Dermis microvascular lymphatic vessel endothelial cell (primary cell): Measurements from ENCODE around the gene CCDC88C. TPM values are rescaled to one million over a fixed set of nuclear protein-coding genes. Genes with fewer than 3 reads are reported as not detected.
A peak's percentile ranks its signal among the peaks of the same experiment; 100 is the strongest.

Source experiments
- DNase-seq, 2 donors: peaks; one replicate each; pipeline versions ENCODE4 v3.0.0 to v3.0.0-alpha.2; 2010; ENCODE audit warnings: low read depth in 2 of 2
- total RNA-seq: library from RNA; depleted of rRNA; stranded (reverse); fragments of >200 nt; gene quantifications from 2 replicates; pipeline ENCODE4 v1.2.1, GENCODE V29; 2014

Gene CCDC88C
- total RNA-seq, 1 donor from 2014 or later = 12.8 TPM

DNA sequence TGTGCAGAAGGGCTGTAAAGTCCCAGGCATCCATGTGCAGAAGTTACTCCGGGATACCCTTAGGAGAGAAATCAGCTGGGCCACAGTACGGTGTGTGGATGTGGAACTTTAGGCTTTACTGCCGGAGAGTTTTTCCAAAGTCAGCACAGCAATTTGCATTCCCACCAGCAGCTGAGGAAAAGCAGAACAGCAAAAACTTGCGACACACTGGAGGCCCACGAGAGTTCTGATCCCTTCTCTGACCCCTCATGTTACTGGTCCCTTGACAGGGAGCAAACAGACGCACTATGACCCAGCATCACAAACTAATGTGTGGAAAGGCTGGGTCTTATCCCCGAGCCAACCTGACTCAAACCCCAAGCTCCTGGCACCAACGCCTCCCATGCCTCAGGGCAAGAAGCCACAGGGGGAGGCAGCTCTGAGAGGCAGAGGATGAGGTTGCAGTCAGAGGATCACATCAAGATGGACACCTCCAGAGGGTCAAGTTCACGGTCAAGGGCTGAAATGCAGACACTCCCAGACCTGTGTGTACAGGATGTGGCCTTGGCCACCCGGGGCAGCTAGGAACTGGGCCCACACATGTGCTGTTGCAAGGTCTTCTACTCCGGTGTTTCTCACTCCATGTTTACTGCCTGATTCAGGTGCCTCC, 38.6 kb downstream of the CCDC88C start:
- DNase-seq = no peak

DNA sequence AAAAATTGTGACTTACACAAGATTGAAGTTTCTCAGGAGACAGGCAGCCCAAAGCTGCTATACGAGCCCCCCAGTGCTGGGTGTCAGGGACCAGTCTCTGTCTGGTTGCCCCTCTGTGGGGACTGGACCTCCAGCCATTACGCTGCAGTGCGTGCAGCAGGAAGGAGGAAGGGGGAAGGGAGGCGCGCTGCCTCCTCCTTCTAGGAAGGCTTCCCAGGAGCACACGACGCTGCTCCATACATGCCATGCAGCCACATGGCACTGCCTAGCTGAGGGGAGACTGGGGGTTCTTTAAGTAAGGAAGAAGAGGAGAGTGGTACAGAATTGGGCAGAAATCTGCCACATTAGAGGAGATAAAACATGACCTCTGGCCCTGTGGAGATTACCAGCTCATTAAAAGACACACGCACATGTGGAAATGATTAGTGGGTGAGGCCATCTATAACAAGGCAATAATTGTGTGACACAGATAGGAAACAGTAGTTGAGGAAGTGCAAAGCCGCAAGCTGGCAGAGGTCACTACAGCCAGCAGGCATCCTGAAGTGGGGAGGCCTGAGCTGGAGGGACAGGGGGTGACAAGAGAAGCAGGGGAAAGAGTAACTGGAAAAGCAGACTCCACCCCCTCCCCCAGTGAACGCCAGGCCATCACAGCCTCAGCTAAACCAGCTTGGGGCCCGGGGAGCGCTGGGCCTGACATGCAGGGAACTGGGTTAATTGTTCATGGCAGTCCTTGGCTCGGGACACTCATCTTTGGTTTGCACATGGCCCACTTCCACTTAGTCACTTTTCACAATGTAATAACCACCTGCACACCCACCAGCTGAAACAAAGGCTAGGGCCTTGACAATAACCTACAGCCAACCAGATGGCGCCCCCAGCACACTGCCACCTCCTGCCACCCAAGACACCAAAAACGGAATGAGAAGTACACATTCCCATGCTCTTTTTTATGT, 39.6 kb downstream of the CCDC88C start:
- DNase-seq = peak in 1 of 2 donors; percentile 48

DNA sequence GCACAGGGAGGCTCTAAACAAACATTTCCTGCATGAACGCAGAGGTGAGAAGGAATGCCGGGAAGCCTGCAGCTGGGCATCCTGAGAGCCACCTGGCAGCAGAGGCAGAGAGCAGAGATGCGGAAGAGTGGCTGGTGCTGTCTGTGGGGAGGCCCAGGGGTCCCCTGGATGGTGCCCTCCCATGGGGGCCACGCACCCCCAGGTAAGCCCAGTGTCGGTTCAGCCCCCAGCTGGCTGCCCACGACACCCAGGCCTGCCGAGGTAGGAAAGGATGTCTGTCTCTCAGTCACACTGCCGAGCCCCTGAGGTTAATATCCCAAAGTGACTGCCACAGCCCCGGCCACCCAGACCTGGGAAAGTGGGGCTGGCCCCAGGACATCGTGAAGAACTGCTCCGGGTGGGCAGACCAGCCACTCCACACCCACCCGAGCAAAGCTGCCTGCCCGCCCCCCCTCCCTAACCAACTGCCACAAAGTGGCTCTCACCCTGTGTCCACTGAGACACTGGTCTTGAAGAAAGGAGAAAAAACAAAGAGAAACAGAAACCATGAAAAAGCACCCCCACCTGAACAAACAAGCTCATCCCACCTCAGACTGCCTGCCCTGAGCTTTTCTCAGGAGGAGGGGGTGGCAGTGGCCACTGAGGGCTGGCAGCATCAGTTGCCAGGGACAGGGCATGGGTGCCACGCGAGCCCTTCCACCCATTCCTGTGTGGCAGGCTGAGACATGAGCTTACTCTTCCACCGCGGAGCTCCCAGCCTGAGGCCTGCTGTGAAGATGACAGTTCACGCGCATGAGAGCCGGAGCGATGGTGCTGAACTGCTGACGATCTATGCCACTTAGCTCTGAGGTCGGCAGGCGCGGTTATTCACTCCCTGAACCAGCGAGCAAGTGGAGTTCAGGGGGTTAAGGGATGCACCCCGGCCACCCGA, 40.8 kb downstream of the CCDC88C start:
- no peak for DNase-seq

DNA sequence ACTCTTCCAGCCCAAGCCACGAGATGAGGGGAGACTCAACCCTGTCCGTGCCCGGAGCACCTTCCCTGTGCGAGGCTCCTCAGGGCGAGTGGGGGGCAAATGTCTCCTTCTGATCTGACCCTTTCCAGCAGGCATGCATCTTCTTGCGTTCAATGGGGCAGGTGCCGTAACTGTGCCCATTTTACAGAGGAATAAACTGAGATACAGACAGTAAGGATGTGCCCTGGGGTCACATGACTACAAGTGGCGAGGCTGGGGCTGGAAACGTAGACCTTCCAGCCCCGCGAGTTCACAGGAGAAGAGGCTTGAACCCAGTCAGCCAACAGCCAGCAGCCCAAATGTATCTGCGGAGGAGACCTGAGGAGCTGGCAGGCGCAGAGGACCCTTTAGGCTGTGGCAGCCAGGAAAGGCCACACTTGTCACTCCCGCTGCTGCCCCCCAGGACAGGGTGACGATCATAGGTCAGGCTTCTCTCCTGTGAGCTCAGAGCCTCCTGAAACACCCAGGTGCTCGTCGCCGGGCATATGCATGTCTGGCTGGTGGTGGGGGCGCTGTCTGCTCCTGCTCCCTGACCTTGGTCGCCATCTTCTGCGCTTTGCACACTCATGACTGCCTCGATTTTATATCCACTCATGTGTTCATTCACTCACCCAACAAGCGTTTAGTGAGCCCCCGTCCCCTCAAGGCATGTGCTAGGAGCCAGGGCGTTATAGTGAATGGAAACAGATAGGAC, 41.7 kb downstream of the CCDC88C start:
- no peak for DNase-seq

DNA sequence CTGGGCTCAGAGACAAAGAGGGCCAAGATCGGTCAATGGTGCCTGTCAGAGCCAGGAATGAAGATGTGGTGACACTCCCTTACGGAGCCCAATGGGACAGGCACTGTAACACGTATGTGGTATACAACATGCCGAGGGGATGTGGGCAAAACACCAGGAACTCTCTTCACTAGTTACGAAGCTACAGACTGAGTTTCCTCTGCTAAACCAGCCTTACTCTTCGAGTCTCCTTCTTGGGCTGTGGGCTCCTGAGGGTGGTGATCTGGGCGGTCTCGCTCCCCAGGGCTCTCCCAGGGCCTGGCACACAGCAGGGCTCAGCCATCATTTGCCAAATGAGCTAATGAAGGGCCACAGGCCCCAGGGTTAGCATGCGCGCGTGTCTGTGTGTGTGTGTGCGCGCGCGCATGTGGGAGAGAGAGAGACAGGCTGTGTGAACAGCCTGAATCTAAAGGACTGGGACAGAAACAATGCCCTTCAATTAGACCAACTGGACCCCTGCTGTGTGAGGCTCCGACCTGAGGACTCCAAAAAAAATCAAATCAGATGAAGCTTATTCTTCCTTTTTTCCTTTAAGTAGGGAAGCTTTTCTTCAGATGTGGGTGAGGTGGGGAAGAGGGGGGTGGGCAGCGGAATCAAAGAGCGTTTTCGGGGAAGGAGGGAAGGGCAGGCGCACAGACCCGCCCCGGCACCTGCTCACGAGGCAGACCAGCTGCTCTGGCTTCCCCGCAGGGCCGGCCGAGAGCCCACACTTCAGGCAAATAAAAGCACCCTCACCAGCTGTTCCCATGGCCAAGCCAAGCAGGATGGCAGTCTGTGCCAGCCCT, 42.5 kb downstream of the CCDC88C start:
- DNase-seq = no peak

DNA sequence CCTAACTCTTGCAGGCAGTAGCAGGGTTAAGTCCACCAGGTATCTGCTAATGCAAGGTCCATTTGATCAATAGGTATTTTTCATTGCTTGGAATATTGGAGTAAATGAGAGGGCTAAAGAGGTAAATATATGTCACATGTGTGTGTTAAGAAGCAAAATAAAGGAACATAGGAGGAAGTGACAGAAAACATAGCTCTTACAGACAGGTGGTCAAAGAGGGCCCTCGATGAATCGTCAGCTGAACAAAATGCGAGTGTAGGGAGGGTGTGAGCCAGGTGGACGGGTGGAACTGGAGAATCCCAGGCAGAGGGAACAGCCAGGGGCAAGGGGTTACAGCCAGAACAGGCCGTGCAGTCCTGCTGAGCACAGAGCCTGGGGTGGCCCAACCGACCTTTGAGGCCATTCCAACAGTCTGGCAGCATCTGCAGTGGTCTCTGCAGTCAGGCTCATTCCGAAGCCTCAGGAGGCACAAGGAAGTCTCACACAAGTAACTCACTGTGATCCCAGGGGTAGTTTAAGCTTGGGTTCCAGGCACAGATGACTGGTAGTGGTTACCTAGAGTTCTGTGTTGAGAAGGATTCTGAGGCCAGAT, 43.2 kb downstream of the CCDC88C start:
- DNase-seq = no peak

DNA sequence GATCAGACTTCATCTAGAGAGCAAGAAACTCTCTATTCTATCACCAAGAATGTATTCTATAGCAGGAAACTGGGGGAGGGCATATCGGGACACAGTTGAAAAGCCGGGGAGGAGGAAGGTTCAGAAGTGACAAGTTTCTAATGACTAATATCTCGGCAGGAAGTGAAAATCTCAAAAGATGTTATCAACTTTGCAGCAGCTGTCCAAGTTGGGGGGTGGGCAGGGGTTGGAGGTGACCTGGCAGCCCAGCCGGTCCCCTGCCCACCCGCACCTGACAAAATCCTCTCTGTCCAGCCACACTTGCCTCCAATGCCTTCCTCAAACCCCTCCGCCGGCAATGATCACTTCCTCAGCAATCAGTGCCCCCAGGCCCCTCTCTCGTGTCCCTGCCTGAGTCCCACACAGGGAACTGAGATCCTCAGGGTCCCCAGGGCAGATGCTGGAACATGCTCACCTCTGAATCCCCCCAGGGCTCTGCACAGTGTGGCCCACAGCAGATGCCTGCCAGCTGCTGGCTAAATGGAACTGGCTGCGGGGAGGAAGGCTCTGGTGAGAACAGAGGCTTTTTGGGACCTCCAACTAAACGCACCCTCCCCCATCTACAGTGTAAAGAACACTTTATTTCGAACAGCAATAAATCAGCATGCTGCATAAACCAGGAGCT, 43.9 kb downstream of the CCDC88C start:
- DNase-seq = peak in 1 of 2 donors; percentile 56

DNA sequence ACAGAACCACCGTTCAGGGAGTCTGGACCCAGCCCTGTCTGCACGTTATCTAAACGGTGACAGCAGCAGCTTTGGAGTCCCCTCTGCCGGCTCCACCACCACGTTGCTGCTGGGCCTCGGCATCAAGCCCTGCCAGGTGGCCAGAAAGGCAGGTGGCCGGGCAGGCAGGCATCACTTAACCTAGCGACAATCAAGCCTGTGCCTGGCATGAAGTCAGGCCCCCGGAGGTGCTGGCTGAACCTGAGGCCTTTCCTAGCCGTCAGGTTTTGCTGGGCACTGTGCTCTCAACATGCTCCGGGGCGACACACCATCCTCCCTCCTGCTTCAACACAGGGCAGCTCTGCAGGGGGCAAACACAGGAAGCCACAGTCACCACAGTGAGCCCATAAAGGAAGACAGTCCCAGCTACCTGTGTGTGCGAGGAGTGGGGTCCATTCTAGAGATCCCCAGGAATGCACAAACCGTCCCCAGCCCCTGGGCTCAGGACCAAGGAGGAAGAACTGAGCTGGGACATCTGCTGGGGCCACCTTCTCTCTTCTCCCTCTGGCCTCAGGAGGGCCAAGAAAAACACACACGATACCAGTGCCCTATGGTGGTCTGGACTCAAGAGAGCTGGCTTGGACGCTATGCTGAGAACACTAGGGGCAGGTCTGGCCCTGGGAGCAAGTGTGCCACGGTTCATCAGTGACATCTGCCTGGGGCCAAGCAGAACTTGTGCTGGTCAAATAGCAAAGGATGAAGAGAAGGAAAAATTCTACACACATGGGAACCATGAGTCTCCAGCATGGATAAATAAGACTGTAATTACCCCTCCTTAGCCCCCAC, 44.7 kb downstream of the CCDC88C start:
- no peak for DNase-seq

DNA sequence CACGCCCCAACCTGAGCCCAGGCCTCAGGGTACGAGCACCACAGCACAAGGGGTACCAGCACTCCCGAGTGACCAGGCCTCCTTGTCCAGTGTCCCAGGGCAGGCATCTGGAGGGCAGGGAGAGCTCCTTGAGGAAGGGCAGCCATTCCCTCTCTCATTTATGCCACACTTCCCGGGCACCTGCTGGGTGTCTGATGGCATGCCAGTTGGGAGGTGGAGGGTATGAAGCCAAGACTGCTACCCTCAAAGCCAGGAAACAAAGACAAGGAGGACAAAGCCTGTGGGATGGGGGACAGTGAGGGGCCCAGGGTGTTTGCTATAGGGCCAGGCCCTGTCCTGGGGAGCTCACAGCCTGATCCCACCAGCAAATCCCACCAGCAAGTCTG, 45.6 kb downstream of the CCDC88C start:
- DNase-seq = no peak

DNA sequence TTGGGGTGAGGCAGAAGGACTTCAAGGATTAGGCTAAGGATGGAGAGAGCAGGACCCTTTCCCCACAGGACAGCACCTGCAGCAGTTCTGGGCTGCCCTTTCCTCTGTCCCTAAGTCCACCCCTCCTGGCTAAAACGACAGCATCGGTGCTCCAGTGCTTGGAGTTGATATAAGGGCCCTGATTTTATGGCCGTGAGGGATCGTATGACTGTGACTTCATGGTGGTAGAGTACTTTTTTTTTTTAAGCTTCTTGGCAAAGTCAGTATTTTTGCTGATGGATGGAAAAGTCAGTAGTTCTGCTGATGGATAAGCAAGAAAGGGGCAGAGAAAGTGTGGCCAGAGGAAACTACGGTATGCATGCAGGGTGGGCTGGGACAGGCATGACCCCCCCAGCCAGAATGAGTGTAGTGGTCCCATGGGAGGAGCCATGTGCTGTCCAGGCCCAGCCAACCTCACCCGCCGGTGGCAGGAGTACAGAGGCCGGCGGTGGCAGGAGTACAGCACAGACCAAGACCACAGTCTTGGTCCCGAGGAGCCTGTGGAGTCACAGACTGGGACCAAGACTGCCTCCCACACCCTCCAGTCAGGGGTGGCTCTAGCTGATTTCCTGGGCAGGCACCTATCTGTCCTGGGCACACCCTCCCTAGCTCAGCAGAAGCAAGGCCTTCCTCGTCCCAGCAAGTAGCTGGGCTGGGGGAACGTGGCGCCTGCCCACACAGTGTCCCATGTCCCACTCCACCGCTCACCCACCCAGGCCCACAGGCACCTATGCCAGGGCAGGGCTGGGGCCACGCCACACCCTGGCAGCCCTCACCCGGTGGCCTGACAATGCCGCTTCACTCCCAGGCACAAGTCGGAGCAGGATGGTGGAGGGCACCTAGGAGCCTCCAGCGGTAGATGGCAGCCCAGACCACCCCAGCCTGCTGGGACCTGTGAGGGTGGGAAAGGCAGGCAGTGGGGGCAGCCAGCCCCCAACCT, 46.3 kb downstream of the CCDC88C start:
- no peak for DNase-seq

DNA sequence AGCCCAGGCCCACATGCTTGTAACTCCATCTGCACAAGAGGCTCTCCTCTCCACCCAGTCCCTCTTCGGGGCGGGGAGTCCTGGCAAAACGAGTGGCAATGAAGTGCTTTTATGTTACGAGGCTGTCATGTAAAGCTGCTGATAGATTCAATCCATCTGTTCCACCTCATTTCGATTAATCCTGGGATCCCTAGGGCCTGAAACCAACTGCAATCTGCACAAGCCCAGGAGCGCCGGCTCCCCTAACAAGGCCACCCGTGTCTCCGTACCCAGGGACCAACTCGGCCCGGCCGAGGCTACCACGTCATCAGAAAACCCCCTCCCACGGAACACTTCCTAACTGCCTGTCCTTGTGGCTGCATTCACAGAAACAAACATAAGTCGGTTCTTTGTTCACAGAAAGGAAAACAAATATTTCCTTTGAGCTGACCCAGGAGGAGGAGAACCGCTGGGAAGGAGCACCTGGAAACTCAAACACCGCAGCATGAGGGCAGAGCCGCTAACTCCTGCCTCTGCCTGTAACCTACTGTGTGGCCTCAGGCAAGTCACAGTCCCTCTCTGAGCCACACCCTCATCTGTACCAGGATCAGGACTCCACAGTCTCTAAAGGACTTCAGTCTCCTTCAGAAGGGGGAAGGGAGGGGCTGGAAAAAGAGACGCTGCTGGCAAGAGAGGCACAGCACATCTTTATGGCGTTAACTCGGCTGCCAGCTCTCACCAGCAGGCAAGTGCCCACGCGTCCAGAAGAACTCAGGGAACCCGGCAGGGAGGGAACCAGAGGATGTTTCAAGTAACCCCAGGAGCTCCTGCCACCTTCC, 47.8 kb downstream of the CCDC88C start:
- peak in 1 of 2 donors; percentile 73 for DNase-seq

DNA sequence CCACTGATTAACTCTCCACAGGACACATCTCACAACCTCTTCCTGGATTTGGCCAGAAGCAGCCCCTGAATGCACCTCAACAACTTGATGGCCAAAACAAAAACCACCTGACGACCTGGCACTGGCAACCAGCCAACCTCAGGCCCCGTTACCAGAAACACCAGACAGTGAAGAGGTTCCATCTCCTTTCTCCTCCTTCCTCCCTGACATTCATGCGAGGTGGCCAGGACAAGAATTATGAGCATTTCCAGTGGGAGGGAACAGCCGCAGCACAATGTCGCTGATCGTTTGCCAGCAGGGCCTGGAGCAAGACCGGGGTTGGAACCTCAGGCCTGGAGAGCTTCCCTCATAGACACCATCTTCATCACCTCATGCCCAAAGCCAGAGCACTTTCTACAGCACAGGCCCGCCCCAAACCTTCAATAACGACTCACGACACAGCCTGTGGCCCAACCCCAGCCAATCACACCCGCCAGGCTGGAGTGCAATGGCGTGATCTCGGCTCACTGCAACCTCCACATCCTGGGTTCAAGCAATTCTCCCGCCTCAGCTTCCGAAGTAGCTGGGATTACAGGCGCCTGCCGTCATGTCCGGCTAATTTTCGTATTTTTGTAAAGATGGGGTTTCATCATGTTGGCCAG, 48.7 kb downstream of the CCDC88C start:
- no peak for DNase-seq

DNA sequence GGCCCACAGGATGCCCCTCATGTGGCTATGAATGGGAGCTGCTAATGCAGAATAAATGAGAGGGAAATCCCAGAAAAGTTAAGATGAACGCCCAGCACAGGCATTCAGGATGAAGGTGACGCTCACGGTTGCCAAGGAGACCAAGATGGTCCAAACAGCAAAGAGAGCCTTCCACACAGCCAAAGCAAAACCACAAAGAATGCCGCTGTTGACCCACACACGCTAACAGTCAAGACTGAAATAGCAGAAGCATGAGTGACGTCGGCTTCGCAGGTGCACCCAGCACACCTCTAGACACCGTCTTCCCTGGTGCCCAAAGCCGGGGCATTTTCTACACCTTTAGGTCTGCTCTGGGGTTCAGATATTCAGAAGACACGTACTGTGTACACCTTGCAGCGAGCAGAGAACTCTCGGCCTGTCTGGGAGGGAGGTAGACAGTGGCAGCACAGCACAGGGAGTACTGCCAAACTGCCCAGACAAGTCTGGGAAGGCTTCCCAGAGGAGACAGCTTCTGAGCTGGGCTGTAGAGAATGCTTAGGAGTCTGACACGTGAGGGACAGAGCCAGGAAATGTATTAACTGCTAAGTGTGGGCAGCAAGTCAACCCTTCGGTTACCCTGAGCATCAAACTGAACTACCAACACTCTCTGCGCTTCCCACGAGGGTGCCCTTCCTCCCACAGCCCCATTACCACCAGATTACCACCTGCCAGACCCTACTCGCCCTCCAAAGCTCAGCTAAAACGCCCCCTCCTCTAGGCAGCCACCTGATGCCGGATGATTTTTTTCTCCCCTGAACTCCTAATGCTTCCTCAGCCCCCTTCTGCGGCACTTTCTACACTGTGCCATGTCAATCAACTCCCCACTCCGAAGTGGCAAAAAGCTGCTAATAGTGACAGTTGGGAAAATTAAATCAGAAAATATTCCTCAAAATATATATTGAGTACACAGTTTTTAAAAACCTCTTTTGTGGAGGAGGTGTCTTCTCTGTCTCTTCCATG, 50.1 kb downstream of the CCDC88C start:
- no peak for DNase-seq

DNA sequence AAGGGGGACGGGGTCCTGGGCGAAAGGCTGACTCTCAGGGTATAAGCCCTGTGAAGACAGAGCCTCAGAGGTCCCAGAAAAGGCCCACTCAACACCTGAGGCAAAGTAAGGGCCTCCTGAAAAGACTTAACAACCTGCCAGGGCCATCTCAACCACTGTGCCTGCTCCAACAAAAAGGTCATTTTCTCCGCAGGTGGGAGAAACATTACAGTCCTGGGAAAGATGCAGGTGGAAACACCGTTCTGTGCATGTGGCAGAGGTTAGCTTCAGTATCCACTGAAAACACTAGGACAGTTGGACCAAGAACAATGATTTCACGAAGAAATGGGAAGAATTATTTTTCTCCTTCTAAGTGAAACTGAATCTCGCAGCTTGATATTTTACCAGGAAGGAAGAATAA, 50.9 kb downstream of the CCDC88C start:
- no peak for DNase-seq
